Superior temporal gyrus (tissue), 1 donor: ENCODE measurements around the gene GH2.
"Not testable (repeated sequence)": the region's sequence is repeated elsewhere in the genome, so short reads cannot be mapped to it uniquely, and the experiment has no call there.

Experiments
- DNase-seq: peaks from one replicate; pipeline ENCODE4 v3.0.0-alpha.2; 2016; ENCODE audit errors: extremely low spot score

Gene GH2

DNA sequence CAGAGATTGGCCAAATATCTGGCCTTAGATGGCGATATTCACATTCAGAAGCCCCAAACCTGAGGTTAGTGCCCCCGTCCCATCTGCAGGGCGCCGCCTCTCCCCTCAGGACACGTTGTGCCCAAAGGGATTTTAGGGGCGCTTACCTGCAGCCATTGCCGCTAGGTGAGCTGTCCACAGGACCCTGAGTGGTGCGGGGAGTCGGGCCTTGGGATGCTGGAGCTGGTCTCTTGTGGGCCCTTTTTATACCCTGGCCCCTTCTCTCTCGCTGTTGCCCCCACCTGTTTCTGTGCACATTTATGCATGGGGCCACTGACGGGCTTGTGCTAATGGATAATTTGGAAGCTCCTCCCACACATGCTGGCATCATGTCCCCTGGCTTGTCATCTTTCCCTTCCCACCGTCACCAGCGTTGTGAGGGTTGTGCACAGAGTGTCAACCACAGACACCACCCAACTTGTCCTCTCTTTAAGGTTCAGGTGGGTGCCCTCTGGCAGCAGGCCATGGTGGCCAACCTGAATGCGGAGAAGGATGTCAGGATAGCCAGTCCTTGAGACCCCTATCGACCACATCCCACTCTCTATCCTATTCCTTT lies 29.4 kb upstream of the GH2 start, which contains the start of gene CSHL1:
Gene CSHL1, minus strand, starts transcription at position 218 of the 595 bp plus-strand sequence. Its CDS starts 62 bp downstream, at position 156.
- no peak for DNase-seq

DNA sequence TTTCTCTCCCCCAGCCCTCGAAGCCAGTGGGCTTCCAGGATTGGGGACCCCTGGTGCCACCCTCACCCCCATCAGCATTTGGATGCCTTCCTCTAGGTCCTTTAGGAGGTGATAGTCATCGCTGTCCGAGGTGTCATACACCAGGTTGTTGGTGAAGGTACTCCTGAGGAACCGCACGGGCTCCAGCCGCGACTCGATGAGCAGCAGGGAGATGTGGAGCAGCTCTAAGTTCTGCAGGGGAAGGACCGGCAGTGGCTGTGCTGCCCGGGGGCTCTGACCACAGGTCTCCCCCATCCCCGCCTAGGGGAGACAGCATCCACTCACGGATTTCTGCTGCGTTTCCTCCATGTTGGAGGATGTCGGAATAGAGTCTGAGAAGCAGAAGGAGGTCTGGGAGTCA lies 28.4 kb upstream of the GH2 start:
- DNase-seq: no peak

DNA sequence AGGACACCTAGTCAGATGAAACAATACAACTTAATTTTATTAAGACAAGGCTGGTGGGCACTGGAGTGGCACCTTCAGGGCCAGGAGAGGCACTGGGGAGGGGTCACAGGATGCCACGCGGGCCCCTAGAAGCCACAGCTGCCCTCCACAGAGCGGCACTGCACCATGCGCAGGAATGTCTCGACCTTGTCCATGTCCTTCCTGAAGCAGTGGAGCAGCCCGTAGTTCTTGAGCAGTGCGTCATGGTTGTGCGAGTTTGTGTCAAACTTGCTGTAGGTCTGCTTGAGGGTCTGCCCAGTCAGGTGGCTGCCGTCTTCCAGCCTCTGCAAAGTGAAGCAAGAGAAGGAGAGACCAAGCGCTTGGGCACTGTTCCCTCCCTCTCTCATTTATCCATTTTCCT lies 27.8 kb upstream of the GH2 start:
- not testable (repeated sequence) for DNase-seq

DNA sequence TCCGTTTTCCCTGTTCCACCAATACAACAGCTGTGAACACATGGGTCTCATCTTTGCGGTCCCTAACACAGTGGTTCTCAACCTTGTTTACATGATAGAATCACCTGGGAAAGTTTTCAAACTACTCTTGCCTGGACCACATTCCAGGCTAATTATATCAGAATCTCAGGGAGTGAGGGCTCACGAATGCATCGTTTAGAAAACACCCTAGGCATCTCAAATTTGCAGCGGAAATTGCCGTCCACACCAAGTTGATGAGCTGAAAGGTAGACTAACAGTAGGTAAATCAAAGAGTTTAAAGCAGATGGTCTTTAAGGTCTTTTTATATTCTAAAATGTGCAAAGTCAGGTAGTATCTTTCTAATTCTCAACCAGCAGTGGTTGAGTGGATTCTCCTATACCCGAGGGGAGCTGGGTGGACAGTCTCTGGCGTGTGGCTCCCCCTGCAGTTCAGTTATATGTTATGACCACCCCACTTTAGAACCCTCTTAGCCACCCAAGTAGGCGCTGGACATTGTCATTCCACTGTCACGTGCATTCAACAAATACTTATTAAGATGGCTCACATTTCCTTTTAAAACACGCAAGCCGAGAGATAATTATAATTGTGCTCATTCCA lies 25.5 kb upstream of the GH2 start:
- not testable (repeated sequence) for DNase-seq

DNA sequence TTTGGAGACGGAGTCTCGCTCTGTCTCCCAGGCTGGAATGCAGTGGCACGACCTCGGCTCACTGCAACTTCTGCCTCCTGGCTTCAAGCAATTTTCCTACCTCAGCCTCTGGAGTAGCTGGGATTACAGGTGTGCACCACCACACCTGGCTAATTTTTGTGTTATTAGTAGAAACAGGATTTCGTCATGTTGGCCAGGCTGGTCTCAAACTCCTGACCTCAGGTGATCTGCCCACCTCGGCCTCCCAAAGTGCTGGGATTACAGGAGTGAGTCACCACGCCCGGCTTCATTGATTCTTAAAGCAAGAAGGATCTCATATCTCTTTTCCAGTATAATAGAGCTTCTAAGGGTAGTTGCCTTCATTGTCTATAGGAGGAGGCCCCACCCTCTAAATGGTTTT lies 23.1 kb upstream of the GH2 start:
- not testable (repeated sequence) for DNase-seq

DNA sequence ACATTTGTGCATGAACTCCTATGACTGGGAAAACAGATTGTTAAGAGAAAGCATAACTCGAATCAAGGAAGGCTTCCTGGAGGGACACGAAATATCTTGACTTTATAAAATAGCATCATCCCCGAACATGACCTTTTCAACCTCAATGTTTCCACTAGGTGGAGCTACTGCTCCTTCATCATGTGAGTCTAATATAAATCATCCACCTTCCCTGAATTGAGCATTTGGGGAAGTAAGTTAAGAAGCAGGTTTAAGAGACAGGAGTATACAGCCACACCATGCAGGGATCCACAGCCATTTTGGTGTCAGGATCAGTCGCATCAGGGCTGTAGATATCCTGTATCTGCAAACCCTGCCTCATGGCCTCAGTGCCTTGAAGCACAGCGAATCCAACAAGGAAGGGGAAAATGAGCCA lies 22.1 kb upstream of the GH2 start:
- not testable (repeated sequence) for DNase-seq

DNA sequence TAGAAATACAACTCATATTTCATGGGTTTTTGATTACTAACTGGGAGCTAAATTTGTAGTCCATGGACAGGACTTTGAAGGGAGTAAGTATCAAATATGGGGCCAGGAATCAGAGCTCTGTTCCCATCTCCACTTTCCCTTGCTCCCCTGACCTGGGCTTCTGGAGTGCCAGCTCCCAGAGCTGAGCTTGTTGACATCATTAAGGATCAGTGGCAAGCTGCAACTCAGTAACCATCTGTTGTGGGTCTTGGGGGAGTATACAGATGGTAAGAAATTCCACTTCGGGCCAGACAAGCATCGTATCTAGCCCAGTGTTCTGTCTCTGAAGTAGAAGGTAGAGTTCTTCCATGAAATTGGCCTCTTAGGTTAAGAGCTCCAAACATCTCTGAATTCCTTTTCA lies 20.2 kb upstream of the GH2 start:
- not testable (repeated sequence) for DNase-seq

DNA sequence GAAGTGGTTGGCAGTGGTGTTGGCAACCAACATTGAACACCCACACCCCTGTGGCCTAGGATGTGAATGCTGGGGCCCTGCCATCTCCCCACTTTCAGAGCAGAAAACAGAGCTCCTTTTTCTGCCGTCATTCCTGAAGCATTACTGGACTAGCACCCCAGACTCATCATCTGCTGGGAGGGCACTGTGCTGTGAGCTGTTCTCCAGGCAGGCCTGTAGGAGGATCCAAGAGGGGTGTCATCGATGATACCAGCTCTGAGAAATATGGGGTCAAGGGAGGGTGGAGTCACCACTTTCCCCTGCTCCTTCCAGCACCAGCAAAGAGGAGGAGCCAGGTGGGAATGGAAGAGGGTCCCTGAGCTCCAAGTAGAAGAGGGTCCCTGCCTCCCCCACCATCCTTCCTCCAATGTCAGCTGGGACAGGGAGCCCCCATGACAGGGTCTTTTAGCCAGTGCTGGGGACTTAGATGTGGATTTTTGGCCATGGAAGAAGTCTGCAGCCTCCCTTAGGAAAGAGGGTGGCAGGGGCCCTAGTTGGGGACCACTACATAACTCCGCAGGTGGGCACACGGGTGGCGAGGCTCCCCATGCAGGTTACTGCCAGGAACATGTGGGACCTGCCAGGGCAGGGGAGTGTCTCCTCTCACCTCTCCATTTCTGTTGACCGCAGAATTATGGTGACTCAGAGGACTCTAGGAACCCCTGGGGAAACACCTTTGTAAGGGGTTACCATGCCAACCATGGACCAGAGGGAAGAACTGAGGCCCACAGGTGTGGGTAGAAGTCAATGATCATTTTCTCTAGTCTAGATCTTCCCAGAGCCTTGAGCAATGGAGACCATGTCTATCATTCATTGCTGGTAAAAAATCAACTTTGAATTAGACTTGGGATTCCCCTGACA lies 17.4 kb upstream of the GH2 start:
- DNase-seq: not testable (repeated sequence)

DNA sequence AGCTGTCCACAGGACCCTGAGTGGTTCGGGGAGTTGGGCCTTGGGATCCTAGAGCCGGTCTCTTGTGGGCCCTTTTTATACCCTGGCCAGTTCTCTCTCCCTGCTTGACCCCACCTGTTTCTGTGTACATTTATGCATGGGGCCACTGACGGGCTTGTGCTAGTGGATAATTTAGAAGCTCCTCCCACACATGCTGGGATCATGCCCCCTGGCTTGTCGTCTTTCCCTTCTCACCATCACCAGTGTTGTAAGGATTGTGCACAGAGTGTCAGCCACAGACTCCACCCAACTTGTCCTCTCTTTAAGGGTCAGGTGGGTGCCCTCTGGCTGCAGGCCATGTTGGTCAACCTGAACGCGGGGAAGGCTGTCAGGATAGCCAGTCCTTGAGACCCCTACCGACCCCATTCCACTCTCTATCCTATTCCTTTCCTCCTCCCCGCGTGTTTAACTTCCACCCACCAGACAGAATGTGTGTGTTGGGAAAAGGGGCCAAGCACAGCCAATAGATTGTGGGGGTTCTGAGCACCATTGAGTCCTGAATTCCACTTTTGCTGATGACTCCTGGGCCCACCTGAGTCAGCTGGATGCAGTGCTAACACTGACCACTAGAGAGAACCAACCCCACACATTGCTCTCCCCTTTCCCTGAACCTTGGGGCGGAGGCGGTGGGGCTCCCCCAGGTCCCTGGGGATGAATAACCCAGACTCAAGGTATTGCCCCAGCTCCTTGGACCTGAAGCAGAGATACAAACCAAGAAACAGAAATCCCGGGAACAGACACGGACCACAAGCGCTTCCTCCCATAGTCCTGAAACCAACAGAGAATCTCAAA lies 15.0 kb upstream of the GH2 start, which contains the start of gene CSH1:
Gene CSH1, minus strand, starts transcription at position 51 of the 831 bp plus-strand sequence. CDS start 63 bp downstream, outside the sequence.
- DNase-seq: not testable (repeated sequence)

DNA sequence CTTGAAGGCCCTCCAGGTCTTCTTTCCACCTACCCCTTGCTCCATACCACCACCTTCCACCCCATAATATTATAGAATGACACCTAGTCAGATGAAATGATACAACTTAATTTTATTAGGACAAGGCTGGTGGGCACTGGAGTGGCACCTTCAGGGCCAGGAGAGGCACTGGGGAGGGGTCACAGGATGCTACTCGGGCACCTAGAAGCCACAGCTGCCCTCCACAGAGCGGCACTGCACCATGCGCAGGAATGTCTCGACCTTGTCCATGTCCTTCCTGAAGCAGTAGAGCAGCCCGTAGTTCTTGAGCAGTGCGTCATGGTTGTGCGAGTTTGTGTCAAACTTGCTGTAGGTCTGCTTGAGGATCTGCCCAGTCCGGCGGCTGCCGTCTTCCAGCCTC lies 13.1 kb upstream of the GH2 start:
- DNase-seq: not testable (repeated sequence)

DNA sequence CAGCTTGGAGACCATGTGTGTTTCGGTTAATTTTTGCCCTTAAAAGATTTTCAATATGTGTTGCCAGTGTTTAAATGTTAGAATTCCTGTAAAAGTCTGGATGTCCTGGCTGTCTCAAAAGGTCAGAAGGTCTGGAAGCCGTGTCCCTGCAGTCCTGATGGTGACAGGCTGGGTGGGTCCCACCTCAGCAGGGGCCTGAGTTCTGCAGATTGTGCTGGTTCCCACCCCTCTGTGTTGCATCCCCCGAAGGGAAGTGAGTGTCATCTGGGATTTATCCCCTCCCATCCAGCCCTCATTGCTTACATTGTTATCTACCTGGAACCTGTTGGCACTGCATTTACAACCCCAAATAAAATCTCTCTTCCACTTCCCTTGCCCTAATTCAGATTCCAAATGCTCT lies 12.3 kb upstream of the GH2 start:
- DNase-seq: not testable (repeated sequence)

DNA sequence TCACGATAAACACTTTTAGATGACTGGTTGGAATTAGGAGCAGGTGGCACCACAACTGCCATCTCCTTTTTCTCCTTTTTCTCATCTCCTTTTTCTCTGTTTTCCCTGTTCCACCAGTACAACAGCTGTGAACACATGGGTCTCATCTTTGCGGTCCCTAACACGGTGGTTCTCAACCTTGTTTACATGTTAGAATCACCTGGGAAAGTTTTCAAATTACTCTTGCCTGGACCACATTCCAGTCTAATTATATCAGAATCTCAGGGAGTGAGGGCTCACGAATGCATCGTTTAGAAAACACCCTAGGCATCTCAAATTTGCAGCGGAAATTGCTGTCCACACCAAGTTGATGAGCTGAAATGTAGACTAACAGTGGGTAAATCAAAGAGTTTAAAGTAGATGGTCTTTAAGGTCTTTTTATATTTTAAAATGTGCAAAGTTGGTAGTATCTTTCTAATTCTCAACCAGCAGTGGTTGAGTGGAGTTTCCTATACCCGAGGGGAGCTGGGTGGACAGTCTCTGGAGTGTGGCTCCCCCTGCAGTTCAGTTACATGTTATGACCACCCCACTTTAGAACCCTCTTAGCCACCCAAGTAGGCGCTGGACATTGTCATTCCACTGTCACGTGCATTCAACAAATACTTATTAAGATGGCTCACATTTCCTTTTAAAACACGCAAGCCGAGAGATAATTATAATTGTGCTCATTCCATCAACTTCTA lies 10.7 kb upstream of the GH2 start:
- DNase-seq: not testable (repeated sequence)

DNA sequence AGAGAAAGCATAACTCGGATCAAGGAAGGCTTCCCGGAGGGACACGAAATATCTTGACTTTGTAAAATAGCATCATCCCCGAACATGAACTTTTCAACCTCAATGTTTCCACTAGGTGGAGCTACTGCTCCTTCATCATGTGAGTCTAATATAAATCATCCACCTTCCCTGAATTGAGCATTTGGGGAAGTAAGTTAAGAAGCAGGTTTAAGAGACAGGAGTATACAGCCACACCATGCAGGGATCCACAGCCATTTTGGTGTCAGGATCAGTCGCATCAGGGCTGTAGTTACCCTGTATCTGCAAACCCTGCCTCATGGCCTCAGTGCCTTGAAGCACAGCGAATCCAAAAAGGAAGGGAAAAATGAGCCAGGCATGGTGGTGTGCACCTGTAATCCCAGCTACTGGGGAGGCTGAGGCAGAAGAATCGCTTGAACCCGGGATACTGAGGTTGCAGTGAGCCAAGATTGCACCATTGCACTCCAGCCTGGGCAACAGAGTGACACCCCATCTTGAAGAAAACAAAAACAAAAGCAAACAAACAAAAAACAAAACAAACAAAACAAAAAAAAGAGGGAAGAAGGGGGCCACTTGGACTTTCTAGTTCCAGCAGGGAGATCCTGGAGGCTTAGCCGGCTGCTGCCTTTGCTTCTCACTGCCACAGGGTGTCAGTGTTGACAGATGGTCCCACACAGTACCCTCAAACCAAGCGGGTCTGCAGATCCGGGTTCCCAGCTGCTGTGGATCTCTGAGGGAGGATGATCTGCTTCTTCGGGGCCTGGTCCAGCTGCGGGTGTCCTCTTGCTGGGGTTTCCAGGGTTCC lies 7.5 kb upstream of the GH2 start:
- DNase-seq: peak; percentile 41

DNA sequence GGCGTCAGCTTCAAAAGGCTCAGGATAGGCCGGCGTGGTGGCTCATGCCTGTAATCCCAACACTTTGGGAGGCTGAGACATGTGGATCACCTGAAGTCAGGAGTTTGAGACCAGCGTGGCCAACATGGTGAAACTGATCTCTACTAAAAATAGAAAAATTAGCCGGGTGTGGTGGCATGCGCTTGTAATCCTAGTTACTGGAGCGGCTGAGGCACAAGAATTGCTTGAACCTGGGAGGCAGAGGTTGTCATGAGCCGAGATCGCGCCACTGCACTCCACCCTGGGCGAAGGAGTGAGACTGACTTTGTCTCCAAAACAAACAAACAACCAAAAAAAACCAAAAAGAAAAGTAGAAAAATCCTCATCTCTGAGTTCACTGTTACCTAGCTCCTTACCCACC lies 3.4 kb upstream of the GH2 start:
- DNase-seq: not testable (repeated sequence)

DNA sequence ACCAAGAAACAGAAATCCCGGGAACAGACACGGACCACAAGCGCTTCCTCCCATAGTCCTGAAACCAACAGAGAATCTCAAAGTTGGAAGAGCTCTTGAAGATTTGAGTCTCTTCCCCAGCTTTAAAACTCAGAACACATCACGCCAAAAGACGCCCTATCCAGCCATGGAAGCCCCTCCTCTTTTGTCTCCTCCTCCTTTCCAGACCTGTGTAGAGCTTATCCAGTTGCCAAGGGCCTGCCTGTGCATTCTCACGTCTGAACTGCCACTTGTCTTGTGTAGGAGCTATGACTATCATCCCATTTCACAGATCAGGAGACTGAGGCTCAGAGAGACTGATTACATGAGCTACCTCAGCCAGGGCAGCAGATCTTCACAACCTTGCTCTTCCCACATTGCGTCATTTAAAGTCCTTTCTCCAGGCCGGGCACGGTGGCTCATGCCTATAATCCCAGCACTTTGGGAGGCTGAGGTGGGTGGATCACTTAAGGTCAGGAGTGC lies 932 bp upstream of the GH2 start:
- DNase-seq: not testable (repeated sequence)

DNA sequence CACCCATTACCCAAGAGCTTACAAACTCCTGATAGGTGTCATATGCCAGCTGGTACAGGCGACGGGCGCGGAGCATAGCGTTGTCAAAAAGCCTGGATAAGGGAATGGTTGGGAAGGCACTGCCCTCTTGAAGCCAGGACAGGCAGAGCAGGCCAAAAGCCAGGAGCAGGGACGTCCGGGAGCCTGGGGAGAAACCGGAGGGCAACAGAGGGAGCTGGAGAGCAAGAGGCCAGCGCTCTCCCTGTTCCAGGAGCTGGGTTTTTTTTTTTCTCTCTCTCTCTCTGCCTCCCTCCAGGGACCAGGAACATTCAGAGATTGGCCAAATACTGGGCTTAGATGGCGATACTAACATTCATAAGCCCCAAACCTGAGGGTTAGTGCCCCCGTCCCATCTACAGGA lies 407 bp downstream of the GH2 start:
- not testable (repeated sequence) for DNase-seq

DNA sequence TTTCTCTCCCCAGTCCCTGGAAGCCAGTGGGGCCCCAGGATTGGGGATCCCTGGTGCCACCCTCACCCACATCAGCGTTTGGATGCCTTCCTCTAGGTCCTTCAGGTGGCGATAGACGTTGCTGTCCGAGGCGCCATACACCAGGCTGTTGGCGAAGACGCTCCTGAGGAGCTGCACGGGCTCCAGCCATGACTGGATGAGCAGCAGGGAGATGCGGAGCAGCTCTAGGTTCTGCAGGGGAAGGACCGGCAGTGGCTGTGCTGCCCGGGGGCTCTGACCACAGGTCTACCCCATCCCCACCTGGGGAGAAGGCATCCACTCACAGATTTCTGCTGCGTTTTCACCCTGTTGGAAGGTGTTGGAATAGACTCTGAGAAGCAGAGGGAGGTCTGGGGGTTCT lies 1.0 kb downstream of the GH2 start:
- no peak for DNase-seq

DNA sequence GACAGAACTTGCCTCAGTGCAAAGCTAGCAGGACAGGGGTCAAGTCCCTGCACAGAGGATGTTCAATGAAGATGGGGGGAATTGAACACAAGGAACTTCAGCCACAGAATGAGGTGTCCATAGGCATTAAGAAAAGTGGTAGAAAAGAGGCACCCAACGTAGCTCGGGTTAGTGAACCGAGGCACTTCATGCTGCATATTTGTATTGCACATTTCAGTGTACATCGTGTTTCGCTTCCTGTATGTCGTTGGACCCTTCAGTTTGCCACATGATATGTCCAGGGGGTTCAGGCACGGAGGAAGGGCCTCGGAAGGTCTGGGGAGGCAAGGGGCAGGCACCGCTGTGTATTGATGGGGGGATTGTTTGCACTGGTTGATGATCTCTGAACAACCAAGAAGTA lies 3.3 kb downstream of the GH2 start:
- not testable (repeated sequence) for DNase-seq

DNA sequence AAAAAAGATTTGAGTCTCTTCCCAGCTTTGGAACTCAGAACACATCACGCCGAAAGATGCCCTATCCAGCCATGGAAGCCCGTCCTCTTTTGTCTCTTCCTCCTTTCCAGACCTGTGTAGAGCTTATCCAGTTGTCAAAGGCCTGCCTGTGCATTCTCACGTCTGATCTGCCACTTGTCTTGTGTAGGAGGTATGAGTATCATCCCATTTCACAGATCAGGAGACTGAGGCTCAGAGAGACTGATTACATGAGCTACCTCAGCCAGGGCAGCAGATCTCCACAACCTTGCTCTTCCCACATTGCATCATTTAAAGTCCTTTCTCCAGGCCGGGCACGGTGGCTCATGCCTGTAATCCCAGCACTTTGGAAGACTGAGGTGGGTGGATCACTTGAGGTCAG lies 7.1 kb downstream of the GH2 start:
- DNase-seq: not testable (repeated sequence)
